Hematopoietic multipotent progenitor cell treated with erythropoietin and hydrocortisone succinate and interleukin-3 and kit ligand, for 8 days (in vitro differentiated cells): ENCODE data around the gene CYYR1.

Experiments
- DNase-seq: peaks from one replicate; pipeline ENCODE4 v3.0.0-alpha.2; 2015

The CYYR1 gene

GRCh38 chr21:26425576-26425975 lies 147.5 kb downstream of the CYYR1 start:
- DNase-seq: no peak

DNA sequence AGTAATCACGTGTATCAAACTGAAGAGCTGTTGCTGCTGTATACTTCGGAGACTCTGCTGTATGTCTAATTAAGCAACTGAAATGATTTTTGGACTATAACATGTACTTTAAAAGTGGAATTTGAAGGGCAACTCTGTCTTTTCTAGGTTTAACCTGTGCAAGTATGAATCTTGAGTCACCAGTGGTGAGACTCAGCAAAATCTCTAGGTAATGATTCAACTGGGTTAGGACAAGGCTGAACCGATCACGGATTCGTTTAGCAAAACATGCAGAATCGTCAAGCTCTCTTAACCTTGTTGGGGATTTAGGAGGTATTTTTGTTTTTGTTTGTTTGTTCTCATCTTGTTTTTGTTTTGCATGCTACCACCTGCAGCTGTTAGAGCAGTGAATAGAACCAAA lies 149.6 kb downstream of the CYYR1 start:
- DNase-seq: no peak

DNA sequence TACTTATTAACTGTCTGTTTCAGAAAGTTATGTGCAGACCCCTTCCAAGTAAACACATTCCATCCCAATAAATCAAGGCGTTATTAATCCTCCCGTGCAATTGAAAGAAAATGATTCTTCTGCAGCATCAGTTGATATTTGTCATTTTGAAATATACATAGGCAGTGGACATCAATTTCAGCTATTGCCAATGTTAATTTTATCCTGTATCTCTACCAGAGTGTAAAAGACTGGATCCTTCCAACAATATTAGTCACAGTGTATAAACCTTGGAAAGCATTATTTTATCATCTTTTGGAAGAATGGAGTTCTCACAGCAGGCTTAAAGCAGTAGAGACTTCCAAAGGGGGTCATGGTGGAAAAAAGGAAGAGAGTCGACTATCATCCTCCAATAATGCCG lies 150.4 kb downstream of the CYYR1 start:
- no peak for DNase-seq

DNA sequence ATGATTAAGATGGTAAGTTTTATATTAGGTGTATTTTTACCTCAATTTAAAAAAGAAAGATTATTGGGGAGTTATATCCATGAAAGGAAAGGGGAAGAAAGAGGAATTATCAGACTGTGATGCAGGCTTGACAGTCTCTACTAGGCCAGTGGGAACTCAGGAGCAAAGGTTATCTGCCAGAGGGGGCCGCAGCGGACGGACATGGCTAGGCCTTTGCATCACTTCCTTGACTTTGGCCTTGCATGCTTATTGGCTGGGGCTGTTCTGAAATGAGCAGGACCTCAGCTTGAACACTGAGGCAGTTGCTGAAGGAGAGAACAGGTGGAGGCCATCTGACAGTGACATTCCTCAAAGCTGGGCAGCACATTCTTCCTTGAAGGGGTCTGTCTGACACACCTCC lies 150.9 kb downstream of the CYYR1 start:
- no peak for DNase-seq

- no peak for DNase-seq
These were observed 151.4 kb downstream of the CYYR1 start for GRCh38 chr21:26421724-26422123.
